DMS153 treated with DMSO at 0.1 percent for 48 hours (cell line): ENCODE results near the gene CAMK1D.

Source experiments
- DNase-seq: peaks from one replicate; lab custom pipeline; 2025; ENCODE audit not compliant: unreplicated experiment; lab: John Stamatoyannopoulos, UW

Gene CAMK1D

DNA sequence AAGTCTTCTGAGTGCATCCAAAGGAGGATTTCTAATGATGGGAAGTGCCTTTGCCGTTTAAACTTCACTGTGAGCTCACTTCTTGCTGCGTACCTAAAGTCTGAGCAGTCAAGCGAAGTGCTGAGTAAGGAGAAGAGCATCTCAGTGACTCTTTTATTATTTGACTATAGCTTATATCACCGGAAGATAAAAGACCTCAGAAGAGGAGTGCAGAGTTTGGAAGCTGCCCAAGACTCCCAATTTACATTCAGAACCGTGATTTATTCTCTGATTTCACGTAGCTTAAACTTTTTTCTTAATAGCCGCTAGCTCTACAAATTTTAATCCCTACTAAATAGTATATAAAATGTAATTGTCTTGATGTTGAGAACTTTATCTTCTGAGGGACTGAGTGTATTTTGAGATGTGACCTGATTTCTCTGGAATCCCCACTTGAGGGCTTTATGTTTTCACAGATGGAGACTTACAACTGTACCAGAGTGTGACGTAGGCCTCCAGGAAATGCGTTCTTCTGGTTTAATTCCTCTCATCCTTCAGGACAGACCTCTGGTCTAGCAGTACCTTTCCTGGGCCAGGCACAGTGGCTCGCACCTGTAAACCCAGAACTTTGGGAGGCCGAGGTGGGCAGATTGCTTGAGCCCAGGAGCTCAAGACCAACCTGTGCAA lies 51.1 kb downstream of the CAMK1D start:
- no peak for DNase-seq

DNA sequence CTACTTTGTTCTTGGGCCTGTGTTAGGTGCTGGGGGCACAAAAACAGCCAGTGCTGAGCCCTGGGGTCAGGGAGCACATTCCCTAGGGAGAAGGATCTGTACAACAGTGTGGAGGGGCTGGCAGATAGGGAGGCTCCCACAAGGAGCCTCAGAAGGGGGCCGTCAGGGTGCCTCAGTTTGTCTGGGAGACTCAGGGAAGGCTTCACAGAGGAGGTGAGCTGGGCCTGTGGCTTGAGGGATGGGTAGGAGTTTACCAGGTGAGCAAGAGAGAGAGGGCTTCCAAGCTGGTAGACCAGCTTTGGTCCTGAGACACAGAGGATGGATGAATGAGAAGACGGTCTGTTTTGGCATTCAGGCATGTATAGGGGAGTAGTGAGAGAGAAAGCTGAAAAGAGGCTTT lies 52.1 kb downstream of the CAMK1D start:
- DNase-seq: no peak

DNA sequence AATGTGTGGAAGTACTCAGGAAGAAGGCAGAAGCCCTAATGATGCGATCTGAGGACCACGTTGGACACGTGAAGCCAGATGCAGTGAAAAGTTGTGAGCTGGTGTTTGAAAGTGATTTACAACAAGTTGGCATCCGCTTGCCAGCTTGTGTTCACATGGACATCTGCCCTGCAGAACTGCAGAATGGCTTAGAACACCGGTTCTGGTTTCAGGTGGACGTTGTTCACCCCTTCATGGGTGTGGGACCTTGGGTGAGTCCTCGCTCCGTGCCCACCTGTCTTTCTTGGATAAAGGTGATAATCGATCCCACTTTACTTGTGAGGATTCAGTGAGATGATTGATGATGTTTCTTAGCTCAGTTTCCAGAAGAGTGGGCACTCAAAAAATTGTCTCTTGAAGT lies 53.8 kb downstream of the CAMK1D start:
- no peak for DNase-seq

GRCh38 chr10:12405342-12406320 lies 56.3 kb downstream of the CAMK1D start:
- peak; percentile 56 for DNase-seq

- no peak for DNase-seq
These were observed 57.5 kb downstream of the CAMK1D start for GRCh38 chr10:12406764-12407400.

GRCh38 chr10:12408472-12408871 lies 59.1 kb downstream of the CAMK1D start:
- DNase-seq: no peak

GRCh38 chr10:12409161-12409560 lies 59.8 kb downstream of the CAMK1D start:
- no peak for DNase-seq

GRCh38 chr10:12409613-12410012 lies 60.3 kb downstream of the CAMK1D start:
- no peak for DNase-seq

DNA sequence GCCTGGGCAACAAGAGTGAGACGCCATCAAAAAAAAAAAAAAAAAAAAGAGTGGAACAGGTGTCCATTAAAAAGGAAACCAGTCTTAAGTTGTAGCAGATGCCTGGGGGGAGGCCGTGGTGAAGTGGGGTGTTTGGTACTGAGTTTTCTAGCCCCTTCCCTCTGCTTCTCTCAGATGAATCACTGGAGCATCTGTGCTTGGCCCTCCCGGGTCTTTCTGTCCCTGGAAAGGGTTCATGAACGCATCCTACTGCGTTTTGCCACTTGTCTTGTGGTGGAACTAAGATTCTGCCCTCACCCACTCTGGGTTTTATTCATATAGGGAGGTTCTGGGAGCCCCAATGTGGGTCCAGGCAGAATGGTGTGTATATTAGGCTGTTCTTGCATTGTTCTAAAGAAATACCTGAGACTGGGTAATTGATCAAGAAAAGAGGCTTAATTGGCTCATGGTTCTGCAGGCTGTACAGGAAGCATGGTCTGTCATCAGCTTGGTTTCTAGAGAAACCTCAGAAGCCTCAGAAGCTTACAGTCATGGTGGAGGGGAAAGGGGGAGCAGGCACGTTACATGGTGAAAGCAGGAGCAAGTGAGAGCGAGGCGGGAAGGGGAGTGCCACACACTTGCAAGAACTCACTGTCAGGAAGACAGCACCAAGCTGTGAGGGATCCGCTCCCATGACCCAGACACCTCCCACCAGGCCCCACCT lies 63.5 kb downstream of the CAMK1D start:
- DNase-seq: no peak

- DNase-seq: no peak
These were observed 64.0 kb downstream of the CAMK1D start for GRCh38 chr10:12413369-12413711.

GRCh38 chr10:12414278-12414989 lies 65.1 kb downstream of the CAMK1D start:
- DNase-seq: no peak

DNA sequence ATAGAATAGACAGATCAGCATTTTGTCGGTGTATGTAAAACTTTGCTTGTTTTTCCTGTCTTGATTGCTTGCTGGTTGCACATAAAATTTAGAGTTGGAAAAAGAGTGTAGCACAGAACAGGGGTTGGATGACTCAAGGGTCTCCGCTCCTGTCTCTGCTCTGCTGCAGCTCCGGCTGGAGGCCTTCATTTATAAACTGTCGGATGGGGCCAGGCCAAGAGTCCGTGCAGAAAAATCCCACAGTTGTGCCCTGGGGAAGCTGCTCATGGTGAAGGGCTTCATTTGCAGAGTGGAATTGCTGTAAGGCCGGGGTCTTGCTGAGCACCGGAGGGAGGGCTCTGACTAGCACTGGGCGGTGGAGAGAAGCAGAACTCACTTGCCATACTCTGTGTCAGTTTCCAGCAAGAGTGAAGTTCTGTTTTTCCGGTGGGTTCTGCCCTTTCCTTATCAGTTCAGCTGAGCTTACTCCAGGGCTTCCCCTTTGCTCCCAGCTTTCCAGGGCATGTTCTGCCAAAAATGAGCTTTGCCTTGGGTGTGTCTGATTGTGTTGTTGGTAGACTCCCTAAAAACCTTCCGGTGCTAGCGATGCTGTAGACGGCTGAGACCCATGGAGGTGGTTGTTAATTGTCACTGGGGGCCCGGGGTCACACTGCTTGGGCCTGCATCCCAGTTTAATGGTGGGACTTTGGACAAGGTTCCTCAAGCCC lies 67.2 kb downstream of the CAMK1D start:
- no peak for DNase-seq

DNA sequence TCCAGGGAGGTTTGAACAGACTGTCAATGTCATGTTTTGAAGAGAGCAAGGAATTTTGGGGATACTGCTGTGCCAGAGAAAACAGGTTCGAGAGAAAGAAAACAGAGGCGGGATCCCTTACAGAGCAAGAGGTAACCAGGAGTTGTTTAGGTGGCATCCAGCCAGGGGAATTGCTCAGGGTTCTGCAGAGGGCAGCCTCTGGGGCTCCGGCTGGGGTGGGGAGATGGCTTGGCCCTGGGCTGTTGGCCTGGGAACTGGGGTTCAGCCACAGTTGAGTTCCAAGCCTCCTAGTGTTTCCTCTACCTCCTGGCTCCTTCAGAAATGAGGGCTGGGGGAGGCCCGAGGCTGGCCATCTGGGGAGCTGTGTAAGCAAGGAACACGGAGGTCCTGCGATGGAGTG lies 68.0 kb downstream of the CAMK1D start:
- no peak for DNase-seq

DNA sequence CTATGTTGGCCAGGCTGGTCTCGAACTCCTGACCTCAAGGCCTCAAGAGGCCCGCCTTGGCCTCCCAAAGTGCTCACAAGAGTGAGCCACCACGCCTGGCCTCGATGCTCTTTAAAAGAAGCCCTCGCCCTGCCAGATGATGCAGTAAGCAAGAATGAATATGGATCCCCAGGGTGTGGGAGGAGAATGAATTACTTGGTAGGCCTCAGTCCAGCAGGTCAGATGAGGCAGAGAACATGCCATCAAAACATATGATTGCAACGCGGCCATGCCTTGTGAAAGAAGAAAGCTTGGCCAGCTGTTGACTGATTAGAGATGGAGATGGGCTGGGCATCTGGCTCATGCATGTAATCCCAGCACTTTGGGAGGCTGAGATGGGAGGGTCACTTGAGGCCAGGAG lies 68.7 kb downstream of the CAMK1D start:
- DNase-seq: no peak

DNA sequence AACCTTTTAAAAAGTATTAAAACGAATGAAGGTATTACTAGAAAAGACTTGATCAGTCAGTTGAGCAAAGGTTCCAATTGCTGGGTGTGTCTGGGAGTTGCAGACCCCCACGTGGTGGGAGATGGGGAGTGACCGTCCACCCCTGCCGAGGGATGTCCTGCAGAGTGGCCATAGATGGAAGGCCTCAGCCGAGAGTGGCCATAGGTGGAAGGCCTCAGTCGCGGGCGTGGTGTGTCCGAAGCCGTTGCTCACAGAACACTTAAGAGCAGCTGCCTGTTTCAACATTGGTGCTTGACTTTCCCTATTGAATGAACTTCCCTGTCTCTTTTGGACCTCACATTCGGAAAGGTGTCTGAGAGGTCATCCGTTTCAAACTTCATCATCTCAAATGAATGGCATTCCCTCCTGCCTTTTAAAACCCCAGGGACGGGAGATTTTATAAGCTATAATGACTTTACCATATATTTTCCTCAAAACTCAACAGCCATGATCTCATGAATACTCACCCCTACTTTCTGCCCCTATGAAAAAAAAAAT lies 69.4 kb downstream of the CAMK1D start:
- no peak for DNase-seq

DNA sequence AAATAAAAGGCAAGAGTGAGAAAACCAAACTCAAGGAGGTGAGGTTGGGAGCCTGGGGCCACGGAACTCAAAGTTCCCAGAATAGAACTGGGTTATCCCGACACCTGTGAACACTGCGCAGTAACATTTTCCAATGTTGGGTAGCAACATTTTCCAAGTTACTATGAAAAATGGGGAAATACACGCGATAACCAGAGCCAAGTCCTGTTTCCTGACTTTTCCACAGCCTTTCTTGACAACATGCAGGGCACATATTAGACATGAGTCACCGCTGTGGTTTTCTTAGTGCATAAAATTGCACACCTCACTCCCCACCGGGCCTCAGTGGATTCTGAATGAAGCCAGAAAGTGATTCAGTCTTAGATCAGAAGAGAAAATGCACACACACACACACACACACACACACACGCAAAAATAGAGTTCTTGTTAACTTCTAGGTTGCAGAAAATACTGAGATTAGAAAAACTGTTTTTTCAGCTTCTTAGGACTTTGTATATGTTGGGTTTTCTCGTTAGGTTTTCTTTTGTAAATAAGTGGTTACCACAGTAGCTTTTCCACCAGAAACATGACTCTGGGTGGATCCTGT lies 70.0 kb downstream of the CAMK1D start:
- no peak for DNase-seq

- no peak for DNase-seq
These were observed 71.3 kb downstream of the CAMK1D start for GRCh38 chr10:12420530-12421120.

DNA sequence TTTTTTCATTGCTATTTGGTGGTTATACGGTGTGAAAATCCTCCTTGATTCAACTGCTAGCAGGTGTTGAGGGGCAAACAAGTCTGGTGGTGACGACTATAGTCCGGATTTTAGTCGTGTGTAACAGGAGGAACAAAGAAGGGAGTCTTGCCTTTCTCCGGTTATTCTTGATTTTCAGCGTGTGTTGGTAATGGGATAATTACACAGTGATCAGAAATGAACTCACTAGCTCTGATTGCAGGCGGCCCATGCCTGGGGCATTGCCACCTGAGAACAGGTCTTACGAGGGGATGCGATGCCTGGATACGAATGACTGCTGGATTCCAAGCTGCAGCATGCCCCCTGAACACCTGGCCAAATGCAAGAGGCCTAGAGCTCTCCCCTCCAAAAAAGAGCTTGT lies 72.8 kb downstream of the CAMK1D start:
- no peak for DNase-seq

- DNase-seq: no peak
These were observed 74.5 kb downstream of the CAMK1D start for GRCh38 chr10:12423896-12424295.
